Panc1 (cell line): Measurements from ENCODE around the gene ST3GAL4. TPM values are rescaled to one million over a fixed set of nuclear protein-coding genes. Genes with fewer than 3 reads are reported as not detected.
"Not testable (repeated sequence)": the region's sequence is repeated elsewhere in the genome, so short reads cannot be mapped to it uniquely, and the experiment has no call there.

Experiments
- ATAC-seq: fragments of 200-7000 bp; cut with Tn5 transposase; 2 replicates; pipeline ENCODE4 v1.9.1; 2020; ENCODE audit warnings: mild to moderate bottlenecking, moderate library complexity
- BruUV-seq: library from RNA; stranded (reverse); fragments of 400-500 nt; replicated peaks from 2 replicates; lab custom pipeline; 2021; lab: Mats Ljungman, UMichigan
- CTCF ChIA-PET: fragments of 300-600 bp; sonication (Branson Sonifier 250); formaldehyde crosslinking; loops from one replicate; lab custom pipeline; 2022; ENCODE audit warnings: antibody characterized with exemption; lab: Charles Lee
- POLR2A ChIA-PET: fragments of 300-600 bp; sonication (Branson Sonifier 250); formaldehyde crosslinking; loops from one replicate; lab custom pipeline; 2022; ENCODE audit warnings: antibody characterized with exemption; lab: Charles Lee
- DNase-seq: peaks from one replicate; pipeline ENCODE4 v3.0.0-alpha.2; 2010; ENCODE audit warnings: low read depth, low spot score
- H3K27ac ChIP-seq: 2 replicates; pipeline ENCODE4 v1.5.1; 2011; ENCODE audit warnings: mild to moderate bottlenecking, low read length, inconsistent platforms
- H3K27me3 ChIP-seq: fragments of 200-500 bp; sonication (Bioruptor generic); 2 replicates; pipeline ENCODE4 v1.6.0; 2014; ENCODE audit warnings: low read length, inconsistent platforms; ENCODE audit not compliant: control insufficient read depth, insufficient read depth
- H3K36me3 ChIP-seq: fragments of 200-500 bp; sonication (Bioruptor generic); 2 replicates; pipeline ENCODE4 v1.5.1; 2014; ENCODE audit warnings: inconsistent platforms, mild to moderate bottlenecking, low read length, moderate library complexity; ENCODE audit not compliant: control insufficient read depth, insufficient read depth
- H3K4me1 ChIP-seq: 2 replicates; pipeline ENCODE4 v1.5.1; 2011; ENCODE audit warnings: inconsistent platforms, mild to moderate bottlenecking, low read length, moderate library complexity; ENCODE audit not compliant: control insufficient read depth, insufficient read depth
- H3K4me3 ChIP-seq, 2 experiments: 2 replicates each; pipeline ENCODE4 v1.5.1; 2011 to 2012; ENCODE audit warnings: low read depth in 2 of 2, low read length in 2 of 2, mild to moderate bottlenecking in 2 of 2, inconsistent platforms in 1 of 2, moderate library complexity in 1 of 2
- H3K9me3 ChIP-seq: fragments of 200-500 bp; sonication (Bioruptor generic); 2 replicates; pipeline ENCODE4 v1.5.1; 2014; ENCODE audit warnings: low read depth, mild to moderate bottlenecking, inconsistent platforms, low read length, moderate library complexity; ENCODE audit not compliant: control insufficient read depth, insufficient read depth
- POLR2AphosphoS5 ChIP-seq: IDR thresholded peaks from 2 replicates; pipeline ENCODE4 v1.6.1; 2012; ENCODE audit warnings: mild to moderate bottlenecking, low read depth, low read length, moderate library complexity
- SIN3A ChIP-seq: IDR thresholded peaks from 2 replicates; pipeline ENCODE4 v1.6.1; 2012; ENCODE audit warnings: low read depth, mild to moderate bottlenecking, low read length, moderate library complexity, borderline replicate concordance; ENCODE audit not compliant: insufficient read depth
- TCF7L2 ChIP-seq: IDR thresholded peaks from 2 replicates; pipeline ENCODE4 v1.6.1; 2011; ENCODE audit warnings: mild to moderate bottlenecking, low read depth, low read length, inconsistent platforms
- in situ Hi-C: cut with HindIII; loops from 2 replicates; pipeline ENCODE4 v1.10.0; 2016; ENCODE audit warnings: low sequenced_read_pairs, low pct_unique_long_range_greater_than_20kb
- intact Hi-C: fragments of 100-400 bp; cut with micrococcal nuclease; formaldehyde crosslinking; loops from one replicate; pipeline ENCODE4 v1.10.0; 2022; ENCODE audit not compliant: unreplicated experiment
- total RNA-seq: library from RNA; stranded (reverse); gene quantifications from one replicate; pipeline ENCODE4 v1.2.1, GENCODE V29; 2021; ENCODE audit not compliant: unreplicated experiment
- TF ChIP-seq, protein P1 (sequence below): fragments of 450-650 bp; IDR thresholded peaks from 2 replicates; pipeline ENCODE4 v1.5.1; 2017; ENCODE audit warnings: mild to moderate bottlenecking
- TF ChIP-seq, protein P2 (sequence below), 2 experiments: IDR thresholded peaks; 2 replicates each; pipeline ENCODE4 v1.6.1; 2011 to 2012; ENCODE audit warnings: low read depth in 2 of 2, control low read depth in 1 of 2, low read length in 1 of 2, mild to moderate bottlenecking in 1 of 2, moderate library complexity in 1 of 2; ENCODE audit not compliant: insufficient read depth in 1 of 2

Gene ST3GAL4
- total RNA-seq, 1 experiment from 2014 or later: 56.6 TPM

DNA sequence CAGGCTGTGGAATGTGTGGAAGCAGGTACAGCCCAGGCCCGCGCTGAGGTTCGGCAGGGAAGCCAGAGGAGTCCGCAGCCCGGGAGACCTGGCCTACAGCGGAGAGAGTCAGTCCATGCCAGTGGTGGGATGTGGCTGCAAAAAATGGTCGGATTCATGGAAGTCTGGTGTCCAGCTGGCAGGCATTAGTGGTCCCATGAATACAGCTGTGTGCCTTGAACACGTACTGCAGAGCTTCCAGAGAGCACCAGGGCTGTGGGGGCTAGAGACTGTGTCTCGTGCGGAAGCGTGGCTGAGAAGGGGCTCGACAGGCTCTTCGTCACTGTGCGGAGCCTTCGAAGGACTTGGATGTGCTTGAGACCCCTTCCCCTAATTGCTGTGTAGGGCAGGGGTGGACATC lies 40.8 kb downstream of the ST3GAL4 start:
- in situ Hi-C loops, CTCF ChIA-PET, POLR2A ChIA-PET: not testable (repeated sequence)

DNA sequence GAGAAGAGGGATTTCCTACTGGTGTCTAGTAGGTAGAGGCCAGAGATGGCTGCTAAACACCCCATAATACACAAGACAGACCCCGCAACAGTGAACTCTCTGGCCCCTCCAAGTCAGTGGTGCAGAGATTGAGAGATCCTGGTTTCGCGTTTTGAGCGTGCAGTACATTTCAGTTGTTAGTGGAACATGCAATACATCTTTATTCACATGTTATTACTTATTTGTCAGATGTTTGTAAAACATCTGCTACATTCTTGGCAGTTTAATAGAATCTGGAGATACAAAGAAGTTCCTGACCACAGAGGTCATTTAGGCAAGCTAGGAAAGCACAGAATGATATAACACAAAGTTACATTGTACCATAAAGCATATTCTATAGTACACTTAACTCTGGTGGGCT lies 41.5 kb downstream of the ST3GAL4 start:
- CTCF ChIA-PET: no interaction called here
- in situ Hi-C loops (no loop called here), intact Hi-C loops (no loop called here)
- no peak for TF ChIP-seq SIN3A
- TF ChIP-seq, protein P1, sequence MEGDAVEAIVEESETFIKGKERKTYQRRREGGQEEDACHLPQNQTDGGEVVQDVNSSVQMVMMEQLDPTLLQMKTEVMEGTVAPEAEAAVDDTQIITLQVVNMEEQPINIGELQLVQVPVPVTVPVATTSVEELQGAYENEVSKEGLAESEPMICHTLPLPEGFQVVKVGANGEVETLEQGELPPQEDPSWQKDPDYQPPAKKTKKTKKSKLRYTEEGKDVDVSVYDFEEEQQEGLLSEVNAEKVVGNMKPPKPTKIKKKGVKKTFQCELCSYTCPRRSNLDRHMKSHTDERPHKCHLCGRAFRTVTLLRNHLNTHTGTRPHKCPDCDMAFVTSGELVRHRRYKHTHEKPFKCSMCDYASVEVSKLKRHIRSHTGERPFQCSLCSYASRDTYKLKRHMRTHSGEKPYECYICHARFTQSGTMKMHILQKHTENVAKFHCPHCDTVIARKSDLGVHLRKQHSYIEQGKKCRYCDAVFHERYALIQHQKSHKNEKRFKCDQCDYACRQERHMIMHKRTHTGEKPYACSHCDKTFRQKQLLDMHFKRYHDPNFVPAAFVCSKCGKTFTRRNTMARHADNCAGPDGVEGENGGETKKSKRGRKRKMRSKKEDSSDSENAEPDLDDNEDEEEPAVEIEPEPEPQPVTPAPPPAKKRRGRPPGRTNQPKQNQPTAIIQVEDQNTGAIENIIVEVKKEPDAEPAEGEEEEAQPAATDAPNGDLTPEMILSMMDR: no peak
- no peak for TF ChIP-seq TCF7L2
- no peak for TF ChIP-seq POLR2AphosphoS5
- TF ChIP-seq, protein P2, sequence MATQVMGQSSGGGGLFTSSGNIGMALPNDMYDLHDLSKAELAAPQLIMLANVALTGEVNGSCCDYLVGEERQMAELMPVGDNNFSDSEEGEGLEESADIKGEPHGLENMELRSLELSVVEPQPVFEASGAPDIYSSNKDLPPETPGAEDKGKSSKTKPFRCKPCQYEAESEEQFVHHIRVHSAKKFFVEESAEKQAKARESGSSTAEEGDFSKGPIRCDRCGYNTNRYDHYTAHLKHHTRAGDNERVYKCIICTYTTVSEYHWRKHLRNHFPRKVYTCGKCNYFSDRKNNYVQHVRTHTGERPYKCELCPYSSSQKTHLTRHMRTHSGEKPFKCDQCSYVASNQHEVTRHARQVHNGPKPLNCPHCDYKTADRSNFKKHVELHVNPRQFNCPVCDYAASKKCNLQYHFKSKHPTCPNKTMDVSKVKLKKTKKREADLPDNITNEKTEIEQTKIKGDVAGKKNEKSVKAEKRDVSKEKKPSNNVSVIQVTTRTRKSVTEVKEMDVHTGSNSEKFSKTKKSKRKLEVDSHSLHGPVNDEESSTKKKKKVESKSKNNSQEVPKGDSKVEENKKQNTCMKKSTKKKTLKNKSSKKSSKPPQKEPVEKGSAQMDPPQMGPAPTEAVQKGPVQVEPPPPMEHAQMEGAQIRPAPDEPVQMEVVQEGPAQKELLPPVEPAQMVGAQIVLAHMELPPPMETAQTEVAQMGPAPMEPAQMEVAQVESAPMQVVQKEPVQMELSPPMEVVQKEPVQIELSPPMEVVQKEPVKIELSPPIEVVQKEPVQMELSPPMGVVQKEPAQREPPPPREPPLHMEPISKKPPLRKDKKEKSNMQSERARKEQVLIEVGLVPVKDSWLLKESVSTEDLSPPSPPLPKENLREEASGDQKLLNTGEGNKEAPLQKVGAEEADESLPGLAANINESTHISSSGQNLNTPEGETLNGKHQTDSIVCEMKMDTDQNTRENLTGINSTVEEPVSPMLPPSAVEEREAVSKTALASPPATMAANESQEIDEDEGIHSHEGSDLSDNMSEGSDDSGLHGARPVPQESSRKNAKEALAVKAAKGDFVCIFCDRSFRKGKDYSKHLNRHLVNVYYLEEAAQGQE (IDR thresholded peaks at IDR 0.05; ENCODE audit: insufficient read depth in 1 of 2, low read depth in 2 of 2, low read length in 1 of 2): no peak
- no peaks in the 10 kb centered on the region for H3K27me3 ChIP-seq
- no peak for DNase-seq
- no peak for ATAC-seq
- H3K4me1 ChIP-seq: no peaks in the 10 kb centered on the region
- POLR2A ChIA-PET: no interaction called here
- no peak overlapping the region for H3K4me3 ChIP-seq
- no peaks in the 10 kb centered on the region for H3K36me3 ChIP-seq
- BruUV-seq: no TSS peak
- H3K9me3 ChIP-seq: no peaks in the 10 kb centered on the region
- no peak overlapping the region for H3K27ac ChIP-seq

More for the DNA sequence above, 40.8 kb downstream of the ST3GAL4 start:
- H3K27ac ChIP-seq, H3K4me3 ChIP-seq, DNase-seq, H3K36me3 ChIP-seq, H3K4me1 ChIP-seq, H3K27me3 ChIP-seq, ATAC-seq, H3K9me3 ChIP-seq, BruUV-seq, intact Hi-C loops: not testable (repeated sequence)

DNA sequence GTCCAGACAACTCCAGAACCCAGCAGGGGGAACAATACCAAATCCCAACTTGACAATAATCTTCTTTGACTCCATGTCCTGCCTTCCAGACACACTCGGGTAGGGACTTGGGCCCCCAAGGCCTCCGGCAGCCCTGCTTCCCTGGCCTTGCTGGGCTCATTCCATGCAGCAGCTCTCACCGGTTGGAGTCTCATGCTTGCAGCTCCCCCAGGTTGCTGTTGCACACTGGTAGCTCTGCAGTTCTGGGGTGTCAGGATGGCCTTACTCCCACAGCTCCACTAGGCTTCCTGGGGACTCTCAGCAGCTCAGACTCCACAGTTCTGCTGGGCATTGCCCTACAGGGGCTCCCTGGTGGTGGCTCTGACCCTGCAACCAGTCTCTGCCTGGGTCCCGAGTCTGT lies 42.8 kb downstream of the ST3GAL4 start:
- no peaks in the 10 kb centered on the region for H3K36me3 ChIP-seq
- in situ Hi-C loops: no loop called here
- ChIA-PET CTCF (no interaction called here), POLR2A (no interaction called here)
- intact Hi-C loops: no loop called here
- BruUV-seq: no TSS peak
- no peak for DNase-seq
- TF ChIP-seq, protein P2 (IDR thresholded peaks at IDR 0.05; ENCODE audit: insufficient read depth in 1 of 2, low read depth in 2 of 2, low read length in 1 of 2): no peak
- TF ChIP-seq TCF7L2 (no peak), POLR2AphosphoS5 (no peak), SIN3A (no peak)
- TF ChIP-seq, protein P1: no peak
- no peaks in the 10 kb centered on the region for H3K27me3 ChIP-seq
- ATAC-seq: no peak
- no peaks in the 10 kb centered on the region for H3K9me3 ChIP-seq
- H3K4me1 ChIP-seq: no peaks in the 10 kb centered on the region
- H3K27ac ChIP-seq: no peak overlapping the region
- H3K4me3 ChIP-seq: no peak overlapping the region
